H1 (cell line): ENCODE results near the gene OR51Q1. TPM values are rescaled to one million over a fixed set of nuclear protein-coding genes. Genes with fewer than 3 reads are reported as not detected.

Experiments used
- CTCF ChIA-PET: fragments of 300-600 bp; sonication (Branson Sonifier 250); formaldehyde crosslinking; loops from one replicate; lab custom pipeline; 2021; ENCODE audit not compliant: partially characterized antibody; lab: Charles Lee
- POLR2A ChIA-PET: fragments of 300-600 bp; sonication (Branson Sonifier 250); formaldehyde crosslinking; loops from one replicate; lab custom pipeline; 2021; ENCODE audit warnings: inconsistent platforms; ENCODE audit not compliant: partially characterized antibody; lab: Charles Lee
- DNase-seq, 2 experiments: peaks; one replicate each; pipeline versions ENCODE4 v3.0.0 to v3.0.0-alpha.2; 2010 to 2022; ENCODE audit warnings: low spot score in 2 of 2, low read depth in 1 of 2, mixed read lengths in 1 of 2
- FAIRE-seq: peaks from 2 replicates; lab custom pipeline; 2011; peaks lifted over from hg19 to GRCh38; lab: Jason Lieb, UNC
- H2AFZ ChIP-seq: 2 replicates; pipeline ENCODE4 v1.8.1; 2012; ENCODE audit warnings: low read length, inconsistent platforms
- H2AK5ac ChIP-seq: 2 replicates; pipeline ENCODE4 v1.6.1; 2013; ENCODE audit warnings: low read depth, low read length
- H2BK120ac ChIP-seq: replicated peaks from 2 replicates; pipeline ENCODE3; 2013; ENCODE audit warnings: low read depth, low read length, inconsistent platforms
- H2BK12ac ChIP-seq: 2 replicates; pipeline ENCODE4 v1.6.1; 2013; ENCODE audit warnings: low read depth, low read length
- H2BK15ac ChIP-seq: 2 replicates; pipeline ENCODE4 v1.6.1; 2013; ENCODE audit warnings: low read length
- H2BK20ac ChIP-seq: 2 replicates; pipeline ENCODE4 v1.6.1; 2013; ENCODE audit warnings: low read length
- H2BK5ac ChIP-seq: 2 replicates; pipeline ENCODE4 v1.6.1; 2013; ENCODE audit warnings: low read depth, low read length
- H3K14ac ChIP-seq: 2 replicates; pipeline ENCODE4 v1.6.1; 2013; ENCODE audit warnings: inconsistent platforms; ENCODE audit not compliant: insufficient read length
- H3K18ac ChIP-seq: 2 replicates; pipeline ENCODE4 v1.6.1; 2013; ENCODE audit warnings: low read length; ENCODE audit errors: extremely low read depth
- H3K23ac ChIP-seq: 2 replicates; pipeline ENCODE4 v1.6.1; 2013; ENCODE audit warnings: inconsistent platforms; ENCODE audit not compliant: insufficient read length
- H3K23me2 ChIP-seq: 2 replicates; pipeline ENCODE4 v1.6.1; 2013; ENCODE audit warnings: low read depth, low read length
- H3K27ac ChIP-seq: 2 replicates; pipeline ENCODE4 v1.6.1; 2011; ENCODE audit warnings: low read depth, low read length, inconsistent platforms
- H3K27me3 ChIP-seq, 4 experiments: replicated peaks in 1 of 4; 1 replicate in 1 of 4; 2 replicates in 3 of 4; pipeline versions ENCODE4 v1.6.1 to v1.8.1; 2011 to 2013; ENCODE audit warnings: low read length in 3 of 4, mild to moderate bottlenecking in 3 of 4, inconsistent platforms in 2 of 4, mixed read lengths in 2 of 4, moderate library complexity in 1 of 4; ENCODE audit not compliant: control insufficient read depth in 3 of 4, insufficient read depth in 3 of 4; ENCODE audit errors: extremely low read depth in 1 of 4
- H3K36me3 ChIP-seq, 4 experiments: 2 replicates each; pipeline versions ENCODE4 v1.6.1 to v1.8.1; 2011 to 2013; ENCODE audit warnings: mild to moderate bottlenecking in 4 of 4, low read length in 3 of 4, moderate library complexity in 2 of 4, control low read depth in 1 of 4, inconsistent platforms in 1 of 4; ENCODE audit not compliant: insufficient read depth in 4 of 4, control insufficient read depth in 2 of 4
- H3K4ac ChIP-seq: replicated peaks from 2 replicates; pipeline ENCODE3; 2013; ENCODE audit warnings: low read length, low read depth, mixed read lengths, inconsistent platforms; ENCODE audit not compliant: insufficient read length
- H3K4me1 ChIP-seq, 4 experiments: replicated peaks in 1 of 4; 1 replicate in 1 of 4; 2 replicates in 3 of 4; pipeline versions ENCODE4 v1.6.1 to v1.8.1; 2011 to 2013; ENCODE audit warnings: low read length in 3 of 4, inconsistent platforms in 2 of 4, mixed read lengths in 1 of 4; ENCODE audit not compliant: insufficient read depth in 4 of 4, control insufficient read depth in 3 of 4
- H3K4me2 ChIP-seq, 2 experiments: 2 replicates each; pipeline versions ENCODE4 v1.6.1 to v1.8.1; 2011 to 2013; ENCODE audit warnings: low read depth in 2 of 2, low read length in 2 of 2, control low read depth in 1 of 2, inconsistent platforms in 1 of 2, mild to moderate bottlenecking in 1 of 2; ENCODE audit not compliant: insufficient read depth in 1 of 2
- H3K4me3 ChIP-seq, 4 experiments: fragments of 200-600, 300-600 bp in 1 of 4; sonication (generic), shearing (Covaris generic), sonication (Bioruptor Twin) in 1 of 4; 2 replicates each; pipeline versions ENCODE4 v1.5.1 to v1.8.1; 2011 to 2016; ENCODE audit warnings: low read length in 4 of 4, low read depth in 3 of 4, control low read depth in 2 of 4, inconsistent platforms in 2 of 4, mild to moderate bottlenecking in 2 of 4, mixed read lengths in 1 of 4, moderate library complexity in 1 of 4; ENCODE audit not compliant: insufficient read depth in 2 of 4; ENCODE audit errors: extremely low read depth in 1 of 4
- H3K56ac ChIP-seq: replicated peaks from 2 replicates; pipeline ENCODE3; 2013; ENCODE audit warnings: low read depth, mild to moderate bottlenecking, mixed read lengths, low read length, inconsistent platforms; ENCODE audit not compliant: insufficient read length
- H3K79me1 ChIP-seq: 2 replicates; pipeline ENCODE4 v1.6.1; 2013; ENCODE audit warnings: low read depth, low read length, control low read depth
- H3K79me2 ChIP-seq, 2 experiments: 2 replicates each; pipeline versions ENCODE4 v1.6.1 to v1.8.1; 2012 to 2013; ENCODE audit warnings: low read length in 2 of 2, mild to moderate bottlenecking in 2 of 2, inconsistent platforms in 1 of 2; ENCODE audit not compliant: insufficient read depth in 2 of 2, control insufficient read depth in 1 of 2
- H3K9ac ChIP-seq, 4 experiments: replicated peaks in 1 of 4; 1 replicate in 1 of 4; 2 replicates in 3 of 4; pipeline versions ENCODE4 v1.6.1 to v1.8.1; 2011 to 2013; ENCODE audit warnings: low read depth in 3 of 4, low read length in 3 of 4, control low read depth in 2 of 4, mild to moderate bottlenecking in 2 of 4, moderate library complexity in 2 of 4, inconsistent platforms in 1 of 4; ENCODE audit errors: extremely low read depth in 1 of 4
- H3K9me3 ChIP-seq, 2 experiments: 2 replicates each; pipeline versions ENCODE4 v1.6.1 to v1.8.1; 2012 to 2013; ENCODE audit warnings: mild to moderate bottlenecking in 2 of 2, moderate library complexity in 2 of 2, control low read depth in 1 of 2, inconsistent platforms in 1 of 2, low read depth in 1 of 2, low read length in 1 of 2, mixed read lengths in 1 of 2; ENCODE audit not compliant: insufficient read depth in 2 of 2
- H4K20me1 ChIP-seq, 2 experiments: replicated peaks in 1 of 2; 2 replicates each; pipeline versions ENCODE3 to v1.8.1; 2011 to 2013; ENCODE audit warnings: inconsistent platforms in 2 of 2, low read length in 2 of 2, mild to moderate bottlenecking in 1 of 2; ENCODE audit not compliant: insufficient read depth in 2 of 2, control insufficient read depth in 1 of 2
- H4K5ac ChIP-seq: 2 replicates; pipeline ENCODE4 v1.6.1; 2013; ENCODE audit warnings: low read length, low read depth, mixed read lengths, inconsistent platforms; ENCODE audit not compliant: insufficient read length
- H4K8ac ChIP-seq: 2 replicates; pipeline ENCODE4 v1.8.0; 2013; ENCODE audit warnings: mild to moderate bottlenecking, moderate library complexity, low read length, inconsistent platforms; ENCODE audit not compliant: insufficient read depth; ENCODE audit errors: extremely low read depth
- H4K91ac ChIP-seq: replicated peaks from 2 replicates; pipeline ENCODE3; 2013; ENCODE audit warnings: low read length, mixed read lengths, inconsistent platforms; ENCODE audit not compliant: insufficient read length
- FOSL1 ChIP-seq: IDR thresholded peaks from 2 replicates; pipeline ENCODE4 v1.6.1; 2011; ENCODE audit warnings: mild to moderate bottlenecking, low read depth, low read length, moderate library complexity; ENCODE audit not compliant: insufficient read depth
- GTF2F1 ChIP-seq: IDR thresholded peaks from 2 replicates; pipeline ENCODE4 v1.6.1; 2012; ENCODE audit warnings: low read depth, low read length, improper control_type of control experiment, borderline replicate concordance
- MAFK ChIP-seq: IDR thresholded peaks from 2 replicates; pipeline ENCODE4 v1.6.1; 2012; ENCODE audit warnings: low read depth, mild to moderate bottlenecking, improper control_type of control experiment, low read length
- TEAD4 ChIP-seq: IDR thresholded peaks from 2 replicates; pipeline ENCODE4 v1.6.1; 2012; ENCODE audit warnings: low read depth, low read length, inconsistent platforms, mixed read lengths
- WGBS, 2 experiments: shearing (Covaris generic) in 1 of 2; methylation state at CpG; one replicate each; pipeline versions ENCODE4 v1.1.6 to v1.1.7; 2013 to 2015; ENCODE audit warnings: low lambda C conversion rate in 2 of 2, mixed read lengths in 2 of 2, inconsistent platforms in 1 of 2, low coverage in 1 of 2, missing lambda C conversion rate in 1 of 2; ENCODE audit not compliant: insufficient replicate concordance in 2 of 2, insufficient coverage in 1 of 2, insufficient read length in 1 of 2; ENCODE audit errors: extremely low coverage in 1 of 2, missing lambda C conversion rate in 1 of 2; 5-methylcytosine and 5-hydroxymethylcytosine counted together
- long read RNA-seq, 2 experiments: library from RNA in 1 of 2; library from capped mRNA in 1 of 2; stranded (forward); transcript quantifications; one replicate each; pipeline ENCODE4 v2.0.0, GENCODE V29; 2021; ENCODE audit warnings: inconsistent platforms in 1 of 2
- polyA minus RNA-seq, 3 experiments: library from RNA; depleted of rRNA, polyadenylated mRNA; stranded (reverse); fragments of >200 nt; gene quantifications; 1 replicate in 2 of 3; 2 replicates in 1 of 3; pipeline ENCODE4 v1.2.3, GENCODE V29; 2011
- polyA plus RNA-seq, 7 experiments: library from polyadenylated mRNA; depleted of rRNA in 3 of 7; stranded (reverse) in 5 of 7; unstranded in 2 of 7; fragments of >200 nt in 5 of 7; fragments of 200-250 nt in 2 of 7; gene quantifications; 1 replicate in 5 of 7; 2 replicates in 1 of 7; 4 replicates in 1 of 7; pipeline versions ENCODE4 v1.2.1 to v1.2.3, GENCODE V29; 2011 to 2013; ENCODE audit warnings: missing spikeins in 2 of 7, mixed read lengths in 2 of 7
- total RNA-seq: library from RNA; stranded (reverse); fragmentation: NEBNext Ultra II Directional; extraction: Animal tissue kit (Norgen Biotek cat#: 25700); gene quantifications from 2 replicates; pipeline ENCODE4 v1.2.1, GENCODE V29; 2021
- TF ChIP-seq, protein P1 (sequence below): IDR thresholded peaks from 2 replicates; pipeline ENCODE4 v1.6.1; 2012; ENCODE audit warnings: inconsistent platforms
- TF ChIP-seq, protein P2 (sequence below): IDR thresholded peaks from 2 replicates; pipeline ENCODE4 v1.6.1; 2012; ENCODE audit warnings: low read length, inconsistent platforms

OR51Q1 gene, protein sequence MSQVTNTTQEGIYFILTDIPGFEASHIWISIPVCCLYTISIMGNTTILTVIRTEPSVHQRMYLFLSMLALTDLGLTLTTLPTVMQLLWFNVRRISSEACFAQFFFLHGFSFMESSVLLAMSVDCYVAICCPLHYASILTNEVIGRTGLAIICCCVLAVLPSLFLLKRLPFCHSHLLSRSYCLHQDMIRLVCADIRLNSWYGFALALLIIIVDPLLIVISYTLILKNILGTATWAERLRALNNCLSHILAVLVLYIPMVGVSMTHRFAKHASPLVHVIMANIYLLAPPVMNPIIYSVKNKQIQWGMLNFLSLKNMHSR
- total RNA-seq (not detected in 2 replicates), polyA plus RNA-seq (2011; rRNA removed) (0.08 and 0.13 TPM in 2 replicates), polyA minus RNA-seq (2011; rRNA and poly(A)+ RNA removed) (not detected in 2 replicates)
- not detected for polyA plus RNA-seq (2011; cell fraction: cytosol; rRNA removed)
- not detected for polyA plus RNA-seq (2011; cell fraction: nucleus; rRNA removed)
- not detected in 4 replicates for polyA plus RNA-seq (2012, experiment 1 of 2)
- not detected for polyA plus RNA-seq (2012, experiment 2 of 2)
- not detected for polyA plus RNA-seq (2013, experiment 1 of 2)
- polyA plus RNA-seq (2013, experiment 2 of 2) = not detected
- not detected for polyA minus RNA-seq (2011; cell fraction: cytosol; rRNA and poly(A)+ RNA removed)
- not detected for polyA minus RNA-seq (2011; cell fraction: nucleus; rRNA and poly(A)+ RNA removed)
- long read RNA-seq, experiment 1 = 0 reads
- long read RNA-seq, experiment 2 = 0 reads

DNA sequence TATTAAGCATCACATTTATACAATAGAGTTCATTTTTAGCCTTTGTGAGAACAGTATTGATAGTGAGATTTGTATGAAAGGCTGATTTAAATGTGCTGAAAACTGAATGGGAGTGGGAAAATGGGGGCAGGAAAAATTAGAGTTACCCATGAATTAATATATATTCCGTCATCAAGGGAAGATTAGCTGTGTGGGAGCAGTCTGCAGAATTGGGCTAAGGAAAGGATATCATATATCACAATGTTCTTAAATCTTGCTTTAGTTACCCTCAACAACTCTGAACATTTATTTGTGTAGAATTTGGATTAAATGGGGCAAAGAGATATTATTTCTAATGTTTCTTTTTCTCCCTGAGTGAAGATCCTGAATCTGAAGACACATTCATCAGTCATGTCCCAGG is at the start of gene OR51Q1:
OR51Q1 (plus strand) TSS at position 301 of the 400 bp plus-strand sequence; CDS start at position 391, 90 bp downstream.
- POLR2A ChIA-PET = no interaction called here

More for the DNA sequence above, at the start of gene OR51Q1:
- H2BK5ac ChIP-seq = no peak within 1 kb of the TSS
- FAIRE-seq = no peak
- H3K79me1 ChIP-seq = no peaks in the 10 kb centered on the region
- H3K9me3 ChIP-seq = no peaks in the 10 kb centered on the region
- H4K20me1 ChIP-seq = no peaks in the 10 kb centered on the region
- no peak within 1 kb of the TSS for H2BK120ac ChIP-seq
- no peak within 1 kb of the TSS for H2BK20ac ChIP-seq
- H3K56ac ChIP-seq = no peak within 1 kb of the TSS
- no peak for TF ChIP-seq MAFK
- TF ChIP-seq FOSL1 = no peak
- TF ChIP-seq, protein P1, sequence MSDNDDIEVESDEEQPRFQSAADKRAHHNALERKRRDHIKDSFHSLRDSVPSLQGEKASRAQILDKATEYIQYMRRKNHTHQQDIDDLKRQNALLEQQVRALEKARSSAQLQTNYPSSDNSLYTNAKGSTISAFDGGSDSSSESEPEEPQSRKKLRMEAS = no peak
- TF ChIP-seq GTF2F1 = no peak
- no peak for TF ChIP-seq TEAD4
- TF ChIP-seq, protein P2, sequence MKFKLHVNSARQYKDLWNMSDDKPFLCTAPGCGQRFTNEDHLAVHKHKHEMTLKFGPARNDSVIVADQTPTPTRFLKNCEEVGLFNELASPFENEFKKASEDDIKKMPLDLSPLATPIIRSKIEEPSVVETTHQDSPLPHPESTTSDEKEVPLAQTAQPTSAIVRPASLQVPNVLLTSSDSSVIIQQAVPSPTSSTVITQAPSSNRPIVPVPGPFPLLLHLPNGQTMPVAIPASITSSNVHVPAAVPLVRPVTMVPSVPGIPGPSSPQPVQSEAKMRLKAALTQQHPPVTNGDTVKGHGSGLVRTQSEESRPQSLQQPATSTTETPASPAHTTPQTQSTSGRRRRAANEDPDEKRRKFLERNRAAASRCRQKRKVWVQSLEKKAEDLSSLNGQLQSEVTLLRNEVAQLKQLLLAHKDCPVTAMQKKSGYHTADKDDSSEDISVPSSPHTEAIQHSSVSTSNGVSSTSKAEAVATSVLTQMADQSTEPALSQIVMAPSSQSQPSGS = no peak
- no peak for DNase-seq
- H3K4me2 ChIP-seq = no peak within 1 kb of the TSS
- no peak within 1 kb of the TSS for H2BK15ac ChIP-seq
- H3K9ac ChIP-seq = no peak within 1 kb of the TSS
- CTCF ChIA-PET = interaction anchor here (1.5 kb wide), 1 partner anchor 12 kb away, joined by 3 read pairs; no protein-coding TSS in a partner anchor
- H2AFZ ChIP-seq = peak within 1 kb of the TSS; percentile 90
- no peak within 1 kb of the TSS for H3K4me3 ChIP-seq
- H3K23ac ChIP-seq = no peak within 1 kb of the TSS
- no peak within 1 kb of the TSS for H3K27ac ChIP-seq
- H3K14ac ChIP-seq = no peak within 1 kb of the TSS
- H3K36me3 ChIP-seq = no peaks in the 10 kb centered on the region
- H4K8ac ChIP-seq = no peak within 1 kb of the TSS
- no peak within 1 kb of the TSS for H4K5ac ChIP-seq
- no peak within 1 kb of the TSS for H4K91ac ChIP-seq
- H3K4ac ChIP-seq = no peak within 1 kb of the TSS
- WGBS, 2 experiments = 82% methylated on average over 1 of the region's 1 CpG; no CpG with 5 or more reads in 1 of the 2 experiments
- no peaks in the 10 kb centered on the region for H3K79me2 ChIP-seq
- no peaks in the 10 kb centered on the region for H3K23me2 ChIP-seq
- H3K18ac ChIP-seq = no peak within 1 kb of the TSS
- no peak within 1 kb of the TSS for H2BK12ac ChIP-seq
- H2AK5ac ChIP-seq = no peak within 1 kb of the TSS
- H3K27me3 ChIP-seq = no peaks in the 10 kb centered on the region
- no peaks in the 10 kb centered on the region for H3K4me1 ChIP-seq
